H9 (cell line): ENCODE results near the gene CAPN12. TPM values are rescaled to one million over a fixed set of nuclear protein-coding genes. Genes with fewer than 3 reads are reported as not detected.

Source experiments
- DNase-seq: peaks from one replicate; pipeline ENCODE4 v3.0.0-alpha.2; 2017
- H2AFZ ChIP-seq: one replicate; pipeline ENCODE4 v1.6.1; 2013; ENCODE audit warnings: mild to moderate bottlenecking, low read length, control low read depth, moderate library complexity
- H2AK5ac ChIP-seq: 2 replicates; pipeline ENCODE4 v1.6.1; 2013; ENCODE audit warnings: low read length, control low read depth, mixed read lengths; ENCODE audit not compliant: insufficient read length
- H2BK120ac ChIP-seq: one replicate; pipeline ENCODE4 v1.6.1; 2013; ENCODE audit warnings: low read depth, mild to moderate bottlenecking, low read length, control low read depth, inconsistent platforms; ENCODE audit not compliant: poor library complexity, severe bottlenecking
- H2BK12ac ChIP-seq: 2 replicates; pipeline ENCODE4 v1.6.1; 2013; ENCODE audit warnings: low read length, control low read depth, mixed read lengths, low read depth; ENCODE audit not compliant: insufficient read length
- H2BK15ac ChIP-seq: 2 replicates; pipeline ENCODE4 v1.6.1; 2013; ENCODE audit warnings: low read depth, low read length, control low read depth
- H2BK20ac ChIP-seq: one replicate; pipeline ENCODE4 v1.6.1; 2013; ENCODE audit warnings: low read depth, mild to moderate bottlenecking, low read length, control low read depth, inconsistent platforms; ENCODE audit not compliant: poor library complexity, severe bottlenecking
- H2BK5ac ChIP-seq: 2 replicates; pipeline ENCODE4 v1.6.1; 2013; ENCODE audit warnings: low read length, control low read depth, mixed read lengths; ENCODE audit not compliant: insufficient read length
- H3K14ac ChIP-seq: 2 replicates; pipeline ENCODE4 v1.6.1; 2013; ENCODE audit warnings: low read length, control low read depth; ENCODE audit not compliant: insufficient read depth
- H3K18ac ChIP-seq: 2 replicates; pipeline ENCODE4 v1.6.1; 2013; ENCODE audit warnings: low read depth, mild to moderate bottlenecking, mixed read lengths, low read length, control low read depth; ENCODE audit not compliant: insufficient read length
- H3K23ac ChIP-seq: 2 replicates; pipeline ENCODE4 v1.6.1; 2013; ENCODE audit warnings: low read length, control low read depth, mixed read lengths, low read depth; ENCODE audit not compliant: insufficient read length
- H3K23me2 ChIP-seq: 2 replicates; pipeline ENCODE4 v1.6.1; 2013; ENCODE audit warnings: low read depth, mild to moderate bottlenecking, mixed read lengths, low read length, control low read depth; ENCODE audit not compliant: insufficient read length, poor library complexity, severe bottlenecking
- H3K27ac ChIP-seq: 2 replicates; pipeline ENCODE4 v1.5.1; 2013; ENCODE audit warnings: low read length, control low read depth, mixed read lengths, low read depth; ENCODE audit not compliant: insufficient read length
- H3K27me3 ChIP-seq: 2 replicates; pipeline ENCODE4 v1.6.1; 2013; ENCODE audit warnings: low read length, control low read depth, inconsistent platforms; ENCODE audit not compliant: insufficient read depth
- H3K4ac ChIP-seq: 2 replicates; pipeline ENCODE4 v1.6.1; 2013; ENCODE audit warnings: low read depth, mild to moderate bottlenecking, control low read depth, inconsistent platforms, low read length, moderate library complexity
- H3K4me1 ChIP-seq: 2 replicates; pipeline ENCODE4 v1.6.1; 2013; ENCODE audit warnings: low read length, control low read depth, inconsistent platforms; ENCODE audit not compliant: insufficient read depth
- H3K4me2 ChIP-seq: 2 replicates; pipeline ENCODE4 v1.6.1; 2013; ENCODE audit warnings: low read length, control low read depth, mixed read lengths; ENCODE audit not compliant: insufficient read length, insufficient read depth
- H3K56ac ChIP-seq: 2 replicates; pipeline ENCODE4 v1.6.1; 2013; ENCODE audit warnings: low read depth, mild to moderate bottlenecking, mixed read lengths, low read length, control low read depth; ENCODE audit not compliant: insufficient read length
- H3K79me1 ChIP-seq: 2 replicates; pipeline ENCODE4 v1.6.1; 2013; ENCODE audit warnings: low read depth, mild to moderate bottlenecking, moderate library complexity, low read length, control low read depth, inconsistent platforms; ENCODE audit not compliant: insufficient read depth, poor library complexity, severe bottlenecking
- H3K79me2 ChIP-seq: 2 replicates; pipeline ENCODE4 v1.6.1; 2013; ENCODE audit warnings: low read length, control low read depth, inconsistent platforms; ENCODE audit not compliant: insufficient read depth
- H3K9ac ChIP-seq: 2 replicates; pipeline ENCODE4 v1.6.1; 2013; ENCODE audit warnings: low read length, control low read depth, mixed read lengths; ENCODE audit not compliant: insufficient read length; ENCODE audit errors: extremely low read depth
- H3K9me3 ChIP-seq: one replicate; pipeline ENCODE4 v1.6.1; 2013; ENCODE audit warnings: low read depth, low read length, inconsistent platforms; ENCODE audit not compliant: control insufficient read depth
- H3T11ph ChIP-seq: one replicate; pipeline ENCODE4 v1.6.1; 2013; ENCODE audit warnings: mild to moderate bottlenecking, low read length, control low read depth, inconsistent platforms
- H4K20me1 ChIP-seq: one replicate; pipeline ENCODE4 v1.6.1; 2013; ENCODE audit not compliant: control insufficient read depth, insufficient read length, insufficient read depth
- H4K5ac ChIP-seq: 2 replicates; pipeline ENCODE4 v1.6.1; 2013; ENCODE audit warnings: low read depth, mild to moderate bottlenecking, mixed read lengths, low read length, control low read depth; ENCODE audit not compliant: insufficient read length
- H4K8ac ChIP-seq: replicated peaks from 2 replicates; pipeline ENCODE4 v1.6.1; 2013; ENCODE audit warnings: low read length, control low read depth, mixed read lengths, low read depth; ENCODE audit not compliant: insufficient read length
- H4K91ac ChIP-seq: 2 replicates; pipeline ENCODE4 v1.6.1; 2013; ENCODE audit warnings: low read depth, mild to moderate bottlenecking, moderate library complexity, mixed read lengths, low read length, control low read depth; ENCODE audit not compliant: insufficient read length
- H3K27ac Mint-ChIP-seq, 3 experiments: 2 replicates in 2 of 3; 3 replicates in 1 of 3; pipeline ENCODE4 v1.8.0; 2020 to 2021; ENCODE audit warnings: mixed read lengths in 3 of 3, mild to moderate bottlenecking in 1 of 3, moderate library complexity in 1 of 3
- H3K27me3 Mint-ChIP-seq: 2 replicates; pipeline ENCODE4 v1.8.0; 2021; ENCODE audit warnings: low read depth, mild to moderate bottlenecking, moderate library complexity, mixed read lengths
- H3K36me3 Mint-ChIP-seq, 3 experiments: 2 replicates in 2 of 3; 3 replicates in 1 of 3; pipeline ENCODE4 v1.8.0; 2020 to 2021; ENCODE audit warnings: low read depth in 3 of 3, mixed read lengths in 3 of 3; ENCODE audit not compliant: insufficient read depth in 1 of 3
- H3K4me1 Mint-ChIP-seq, 2 experiments: 2 replicates each; pipeline ENCODE4 v1.8.0; 2020; ENCODE audit warnings: mixed read lengths in 2 of 2
- H3K4me3 Mint-ChIP-seq, 2 experiments: 2 replicates in 1 of 2; 3 replicates in 1 of 2; pipeline ENCODE4 v1.8.0; 2020 to 2021; ENCODE audit warnings: mild to moderate bottlenecking in 2 of 2, mixed read lengths in 2 of 2, moderate library complexity in 1 of 2
- H3K9me3 Mint-ChIP-seq, 2 experiments: 2 replicates in 1 of 2; 3 replicates in 1 of 2; pipeline ENCODE4 v1.8.0; 2020; ENCODE audit warnings: mild to moderate bottlenecking in 2 of 2, mixed read lengths in 2 of 2, moderate library complexity in 1 of 2
- WGBS: extraction: QIAGEN DNeasy Blood & Tissue Kit; methylation state at CpG from one replicate; pipeline ENCODE4 v1.1.7; 2013; ENCODE audit warnings: missing lambda C conversion rate, low lambda C conversion rate, mixed read lengths; ENCODE audit not compliant: insufficient read length; ENCODE audit errors: extremely low coverage; 5-methylcytosine and 5-hydroxymethylcytosine counted together
- long read RNA-seq: library from polyadenylated mRNA; unstranded; transcript quantifications from one replicate; pipeline ENCODE4 v2.0.0, GENCODE V29; 2020
- total RNA-seq: library from RNA; stranded (reverse); gene quantifications from 2 replicates; pipeline ENCODE4 v1.2.1, GENCODE V29; 2021
- TF ChIP-seq, protein P1 (sequence below): fragments of 200-600 bp; sonication (generic); conservative IDR thresholded peaks from 3 replicates; pipeline ENCODE4 v1.8.0; 2021; ENCODE audit warnings: antibody characterized with exemption, mild to moderate bottlenecking

The CAPN12 gene
- total RNA-seq = 10.3 and 10.5 TPM in 2 replicates
- long read RNA-seq, partial matches to known transcripts = 6 of 15 reads
- long read RNA-seq, other reads (novel, unspliced or antisense) = 5 of 15 reads

DNA sequence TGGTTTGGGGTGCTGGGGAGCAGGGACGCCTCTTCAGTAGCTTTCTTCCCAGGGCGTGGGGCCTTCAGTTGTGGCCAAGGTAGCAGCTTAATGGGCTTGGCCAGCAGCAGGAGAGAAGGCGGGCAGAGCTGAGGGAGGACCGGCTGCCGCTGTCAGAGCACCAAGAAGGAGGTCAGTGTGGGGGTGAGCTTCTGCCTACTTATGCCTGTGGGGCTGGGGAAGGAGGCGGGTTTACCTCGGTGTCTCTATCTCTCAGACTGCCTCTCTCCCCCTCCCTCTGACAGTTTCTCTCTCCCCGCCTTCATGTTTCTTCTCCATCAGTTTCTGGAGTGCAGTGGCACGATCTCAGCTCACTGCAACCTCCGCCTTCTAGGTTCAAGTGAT is at the start of gene CAPN12:
Gene CAPN12 (minus strand): TSS at position 177 of the 384 bp plus-strand sequence. CDS start 309 bp downstream, outside the sequence.
- Histone ChIP-seq H2BK12ac (no peak within 1 kb of the TSS), H3K56ac (no peak within 1 kb of the TSS), H3K27me3 (no peaks in the 10 kb centered on the region; the same call in 1 of the 2 replicates), H2BK120ac (no peak within 1 kb of the TSS), H4K20me1 (no peaks in the 10 kb centered on the region), H4K91ac (no peak within 1 kb of the TSS), H4K8ac (no peak within 1 kb of the TSS), H3K14ac (no peak within 1 kb of the TSS), H3K4ac (no peak within 1 kb of the TSS), H3K23ac (no peak within 1 kb of the TSS), H3T11ph (no peak within 1 kb of the TSS), H4K5ac (no peak within 1 kb of the TSS), H3K79me2 (no peaks in the 10 kb centered on the region), H2BK15ac (no peak within 1 kb of the TSS), H3K18ac (no peak within 1 kb of the TSS), H3K9me3 (no peaks in the 10 kb centered on the region), H2BK20ac (no peak within 1 kb of the TSS), H2AK5ac (no peak within 1 kb of the TSS), H3K27ac (no peak within 1 kb of the TSS), H2AFZ (no peak within 1 kb of the TSS), H3K79me1 (no peaks in the 10 kb centered on the region), H3K9ac (no peak within 1 kb of the TSS), H3K23me2 (no peaks in the 10 kb centered on the region), H3K4me2 (no peak within 1 kb of the TSS), H3K4me1 (no peaks in the 10 kb centered on the region), H2BK5ac (no peak within 1 kb of the TSS)
- no CpG with 5 or more reads among the region's 10 CpGs for WGBS
- TF ChIP-seq, protein P1, sequence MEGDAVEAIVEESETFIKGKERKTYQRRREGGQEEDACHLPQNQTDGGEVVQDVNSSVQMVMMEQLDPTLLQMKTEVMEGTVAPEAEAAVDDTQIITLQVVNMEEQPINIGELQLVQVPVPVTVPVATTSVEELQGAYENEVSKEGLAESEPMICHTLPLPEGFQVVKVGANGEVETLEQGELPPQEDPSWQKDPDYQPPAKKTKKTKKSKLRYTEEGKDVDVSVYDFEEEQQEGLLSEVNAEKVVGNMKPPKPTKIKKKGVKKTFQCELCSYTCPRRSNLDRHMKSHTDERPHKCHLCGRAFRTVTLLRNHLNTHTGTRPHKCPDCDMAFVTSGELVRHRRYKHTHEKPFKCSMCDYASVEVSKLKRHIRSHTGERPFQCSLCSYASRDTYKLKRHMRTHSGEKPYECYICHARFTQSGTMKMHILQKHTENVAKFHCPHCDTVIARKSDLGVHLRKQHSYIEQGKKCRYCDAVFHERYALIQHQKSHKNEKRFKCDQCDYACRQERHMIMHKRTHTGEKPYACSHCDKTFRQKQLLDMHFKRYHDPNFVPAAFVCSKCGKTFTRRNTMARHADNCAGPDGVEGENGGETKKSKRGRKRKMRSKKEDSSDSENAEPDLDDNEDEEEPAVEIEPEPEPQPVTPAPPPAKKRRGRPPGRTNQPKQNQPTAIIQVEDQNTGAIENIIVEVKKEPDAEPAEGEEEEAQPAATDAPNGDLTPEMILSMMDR = no peak
- Mint-ChIP-seq H3K4me1 (peaks cover 0 to 5% of the 10 kb centered on the region in 2 experiments; a peak in 1 of 4 replicates), H3K27me3 (peaks cover 18% of the 10 kb centered on the region), H3K9me3 (no peaks in the 10 kb centered on the region; a peak in 1 of 5 replicates), H3K27ac (no peak within 1 kb of the TSS; a peak in 1 of 7 replicates), H3K4me3 (no peak within 1 kb of the TSS), H3K36me3 (peaks cover 0 to 2% (median 0%) of the 10 kb centered on the region in 3 experiments; a peak in 1 of 7 replicates)
- DNase-seq = no peak
